ENCODE data around the gene DHX32. TPM values are rescaled to one million over a fixed set of nuclear protein-coding genes. Genes with fewer than 3 reads are reported as not detected.

The DHX32 gene
- total and polyA plus RNA-seq, 2 donors (not counting 3 experiments of a cell fraction or from before 2014, with no cell fraction given) = 17.1 to 29.6 TPM

- Histone ChIP-seq H3K36me3 (ENCODE audit: control insufficient read depth in 2 of 2, extremely low read depth in 1 of 2, insufficient read depth in 2 of 2, low read length in 2 of 2) (peaks cover 5 to 14% of the 10 kb centered on the region in 2 experiments), H3K27ac (ENCODE audit: insufficient read depth, low read depth, low read length) (no peak overlapping the region), H3K4me2 (ENCODE audit: insufficient read depth, low read length) (peak overlapping the region; percentile 97), H3K4me1 (ENCODE audit: control insufficient read depth, extremely low read depth, insufficient read depth, low read length) (peaks cover 18% of the 10 kb centered on the region), H3K9ac (replicated peaks; ENCODE audit: extremely low read depth, insufficient read depth, low read length) (peak overlapping the region; percentile 87), H2AFZ (ENCODE audit: low read depth, low read length) (no peak overlapping the region), H4K20me1 (replicated peaks; ENCODE audit: control insufficient read depth, extremely low read depth, insufficient read depth, low read length) (no peaks in the 10 kb centered on the region), H3K4me3 (replicated peaks in 1 of 3; ENCODE audit: insufficient read depth in 1 of 3, low read depth in 1 of 3, low read length in 3 of 3) (peak overlapping the region in 2 of 3 experiments; percentile 79 to 83), H3K9me3 (replicated peaks; ENCODE audit: control insufficient read depth, insufficient read depth, low read length) (no peaks in the 10 kb centered on the region), H3K27me3 (ENCODE audit: control insufficient read depth in 2 of 2, insufficient read depth in 2 of 2, low read length in 2 of 2) (no peaks in the 10 kb centered on the region), H3K9me1 (replicated peaks; ENCODE audit: control insufficient read depth, extremely low read depth, insufficient read depth, low read length) (no peaks in the 10 kb centered on the region), H3K79me2 (ENCODE audit: control insufficient read depth, insufficient read depth, low read length) (peaks cover 42% of the 10 kb centered on the region)
- dilution Hi-C loops (cut with MboI; ENCODE audit: extremely low pct_ligation_motif_present, low sequenced_read_pairs) = no loop called here
- ChIA-PET POLR2A (no interaction called here), CTCF (no interaction called here)
- intact Hi-C loops (cut with micrococcal nuclease) = loop anchor here (5.0 kb wide), 1 partner anchor 82 kb away; no protein-coding TSS in a partner anchor
- TF ChIP-seq EZH2 (IDR thresholded peaks at IDR 0.05; ENCODE audit: borderline replicate concordance, low read depth, low read length, severe bottlenecking) = no peak
- TF ChIP-seq MYC (IDR thresholded peaks at IDR 0.05; ENCODE audit: low read depth, low read length) = no peak
- peak; percentile 36 for TF ChIP-seq FOS (IDR thresholded peaks at IDR 0.05; ENCODE audit: borderline replicate concordance, insufficient read depth, low read length)
- TF ChIP-seq POLR2A (IDR thresholded peaks at IDR 0.05; ENCODE audit: low read depth, low read length) = no peak
- no TSS peak for BruUV-seq (replicated peaks)
- FAIRE-seq (no peak), DNase-seq (ENCODE audit: low read depth, low spot score) (no peak)
Measured at GRCh38 chr10:125824736-125825135, 56.4 kb downstream of the DHX32 start.

DNA sequence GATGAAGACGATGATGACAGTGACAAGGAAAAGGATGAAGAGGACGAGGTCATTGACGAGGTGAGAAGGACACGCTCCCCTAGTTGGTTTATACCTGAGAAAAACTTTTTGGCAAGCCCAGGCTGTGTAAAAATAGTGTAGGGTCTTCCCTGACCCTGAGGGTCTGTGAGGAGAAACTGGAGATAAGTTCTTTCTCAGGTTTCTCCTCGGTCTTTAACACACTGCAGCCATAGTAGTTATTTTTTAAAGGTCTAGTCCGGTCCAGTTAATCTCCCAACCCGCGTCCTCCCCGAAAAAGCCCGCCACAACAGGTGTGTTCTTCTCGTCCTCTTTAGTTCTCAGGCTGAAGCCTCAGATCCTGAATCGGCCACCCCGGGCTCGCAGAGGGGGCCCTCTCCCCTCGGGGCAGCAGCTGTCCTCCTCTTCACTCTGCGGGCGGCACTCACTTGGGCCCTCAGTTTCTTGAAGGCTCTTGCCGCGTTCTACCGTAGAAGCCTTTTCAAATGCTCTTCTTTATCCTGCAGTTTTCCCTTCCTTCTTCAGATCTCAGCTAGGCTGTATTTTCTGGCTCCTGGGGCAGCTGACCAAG lies 57.3 kb downstream of the DHX32 start:
- TSS peak; percentile 57 for BruUV-seq (replicated peaks)
- Histone ChIP-seq H3K4me3 (replicated peaks in 1 of 3; ENCODE audit: insufficient read depth in 1 of 3, low read depth in 1 of 3, low read length in 3 of 3) (peak overlapping the region; percentile 78 to 83 (median 79)), H3K4me2 (ENCODE audit: insufficient read depth, low read length) (peak overlapping the region; percentile 97), H3K4me1 (ENCODE audit: control insufficient read depth, extremely low read depth, insufficient read depth, low read length) (peaks cover 18% of the 10 kb centered on the region), H3K9me1 (replicated peaks; ENCODE audit: control insufficient read depth, extremely low read depth, insufficient read depth, low read length) (no peaks in the 10 kb centered on the region), H3K36me3 (ENCODE audit: control insufficient read depth in 2 of 2, extremely low read depth in 1 of 2, insufficient read depth in 2 of 2, low read length in 2 of 2) (peaks cover 5 to 10% of the 10 kb centered on the region in 2 experiments), H3K27ac (ENCODE audit: insufficient read depth, low read depth, low read length) (peak overlapping the region; percentile 89), H4K20me1 (replicated peaks; ENCODE audit: control insufficient read depth, extremely low read depth, insufficient read depth, low read length) (no peaks in the 10 kb centered on the region), H3K79me2 (ENCODE audit: control insufficient read depth, insufficient read depth, low read length) (peaks cover 42% of the 10 kb centered on the region), H3K27me3 (ENCODE audit: control insufficient read depth in 2 of 2, insufficient read depth in 2 of 2, low read length in 2 of 2) (no peaks in the 10 kb centered on the region), H2AFZ (ENCODE audit: low read depth, low read length) (peak overlapping the region; percentile 82), H3K9me3 (replicated peaks; ENCODE audit: control insufficient read depth, insufficient read depth, low read length) (no peaks in the 10 kb centered on the region), H3K9ac (replicated peaks; ENCODE audit: extremely low read depth, insufficient read depth, low read length) (peak overlapping the region; percentile 87)
- ChIA-PET POLR2A (interaction anchor here (1.2 kb wide), 1 partner anchor 56 kb away, joined by 3 read pairs; no protein-coding TSS in a partner anchor), CTCF (no interaction called here)
- dilution Hi-C loops (cut with MboI; ENCODE audit: extremely low pct_ligation_motif_present, low sequenced_read_pairs) (no loop called here), intact Hi-C loops (cut with micrococcal nuclease) (loop anchor here (1.0 to 5.0 kb wide), 4 partner anchors 10 to 907 kb away; partner anchors contain the start of gene EDRF1)
- DNase-seq (ENCODE audit: low read depth, low spot score) (peak; percentile 10), FAIRE-seq (no peak)
- TF ChIP-seq EZH2 (IDR thresholded peaks at IDR 0.05; ENCODE audit: borderline replicate concordance, low read depth, low read length, severe bottlenecking) (no peak), POLR2A (IDR thresholded peaks at IDR 0.05; ENCODE audit: low read depth, low read length) (no peak), JUN (IDR thresholded peaks at IDR 0.05; ENCODE audit: borderline replicate concordance, insufficient read depth, insufficient read length, low read depth) (no peak), MYC (IDR thresholded peaks at IDR 0.05; ENCODE audit: low read depth, low read length) (no peak), FOS (IDR thresholded peaks at IDR 0.05; ENCODE audit: borderline replicate concordance, insufficient read depth, low read length) (no peak), POLR2AphosphoS5 (IDR thresholded peaks at IDR 0.05; ENCODE audit: insufficient read depth, low read depth, low read length) (no peak)
- TF ChIP-seq, protein P1, sequence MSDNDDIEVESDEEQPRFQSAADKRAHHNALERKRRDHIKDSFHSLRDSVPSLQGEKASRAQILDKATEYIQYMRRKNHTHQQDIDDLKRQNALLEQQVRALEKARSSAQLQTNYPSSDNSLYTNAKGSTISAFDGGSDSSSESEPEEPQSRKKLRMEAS (IDR thresholded peaks at IDR 0.05; ENCODE audit: insufficient read depth, insufficient read length) = no peak
- TF ChIP-seq, protein P2, sequence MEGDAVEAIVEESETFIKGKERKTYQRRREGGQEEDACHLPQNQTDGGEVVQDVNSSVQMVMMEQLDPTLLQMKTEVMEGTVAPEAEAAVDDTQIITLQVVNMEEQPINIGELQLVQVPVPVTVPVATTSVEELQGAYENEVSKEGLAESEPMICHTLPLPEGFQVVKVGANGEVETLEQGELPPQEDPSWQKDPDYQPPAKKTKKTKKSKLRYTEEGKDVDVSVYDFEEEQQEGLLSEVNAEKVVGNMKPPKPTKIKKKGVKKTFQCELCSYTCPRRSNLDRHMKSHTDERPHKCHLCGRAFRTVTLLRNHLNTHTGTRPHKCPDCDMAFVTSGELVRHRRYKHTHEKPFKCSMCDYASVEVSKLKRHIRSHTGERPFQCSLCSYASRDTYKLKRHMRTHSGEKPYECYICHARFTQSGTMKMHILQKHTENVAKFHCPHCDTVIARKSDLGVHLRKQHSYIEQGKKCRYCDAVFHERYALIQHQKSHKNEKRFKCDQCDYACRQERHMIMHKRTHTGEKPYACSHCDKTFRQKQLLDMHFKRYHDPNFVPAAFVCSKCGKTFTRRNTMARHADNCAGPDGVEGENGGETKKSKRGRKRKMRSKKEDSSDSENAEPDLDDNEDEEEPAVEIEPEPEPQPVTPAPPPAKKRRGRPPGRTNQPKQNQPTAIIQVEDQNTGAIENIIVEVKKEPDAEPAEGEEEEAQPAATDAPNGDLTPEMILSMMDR (IDR thresholded peaks at IDR 0.05; ENCODE audit: extremely low read depth in 1 of 2, insufficient read depth in 1 of 2, low read depth in 1 of 2, low read length in 2 of 2) = no peak
